ENCODE data around the gene C2orf49.

C2orf49 gene

DNA sequence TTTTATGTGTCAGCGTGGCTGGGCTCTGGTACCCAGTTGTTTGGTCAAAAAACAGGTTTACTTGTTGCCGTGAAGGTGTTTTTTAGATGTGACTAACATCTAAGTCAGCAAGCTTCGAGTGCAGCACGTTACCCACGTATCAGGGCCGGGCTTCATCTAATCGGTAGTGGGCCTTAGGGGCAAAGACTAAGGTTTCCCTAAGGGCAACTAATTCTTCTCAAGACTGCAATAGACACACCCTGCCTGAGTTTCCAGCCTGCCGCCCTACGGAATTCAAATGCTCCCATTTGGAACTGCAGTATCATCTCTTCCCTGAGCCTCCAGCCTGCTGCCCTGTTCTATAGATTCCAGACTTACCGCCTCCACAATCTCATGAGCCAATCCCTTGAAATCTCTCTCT lies 33.8 kb downstream of the C2orf49 start:
- TF ChIP-seq GABPA (IDR thresholded peaks at IDR 0.05; ENCODE audit: low read depth) (no peak), SPI1 (IDR thresholded peaks at IDR 0.05; ENCODE audit: borderline replicate concordance, low read depth) (no peak), POLR2AphosphoS5 (IDR thresholded peaks at IDR 0.05; ENCODE audit: low read depth) (no peak)
- TF ChIP-seq, protein P1, sequence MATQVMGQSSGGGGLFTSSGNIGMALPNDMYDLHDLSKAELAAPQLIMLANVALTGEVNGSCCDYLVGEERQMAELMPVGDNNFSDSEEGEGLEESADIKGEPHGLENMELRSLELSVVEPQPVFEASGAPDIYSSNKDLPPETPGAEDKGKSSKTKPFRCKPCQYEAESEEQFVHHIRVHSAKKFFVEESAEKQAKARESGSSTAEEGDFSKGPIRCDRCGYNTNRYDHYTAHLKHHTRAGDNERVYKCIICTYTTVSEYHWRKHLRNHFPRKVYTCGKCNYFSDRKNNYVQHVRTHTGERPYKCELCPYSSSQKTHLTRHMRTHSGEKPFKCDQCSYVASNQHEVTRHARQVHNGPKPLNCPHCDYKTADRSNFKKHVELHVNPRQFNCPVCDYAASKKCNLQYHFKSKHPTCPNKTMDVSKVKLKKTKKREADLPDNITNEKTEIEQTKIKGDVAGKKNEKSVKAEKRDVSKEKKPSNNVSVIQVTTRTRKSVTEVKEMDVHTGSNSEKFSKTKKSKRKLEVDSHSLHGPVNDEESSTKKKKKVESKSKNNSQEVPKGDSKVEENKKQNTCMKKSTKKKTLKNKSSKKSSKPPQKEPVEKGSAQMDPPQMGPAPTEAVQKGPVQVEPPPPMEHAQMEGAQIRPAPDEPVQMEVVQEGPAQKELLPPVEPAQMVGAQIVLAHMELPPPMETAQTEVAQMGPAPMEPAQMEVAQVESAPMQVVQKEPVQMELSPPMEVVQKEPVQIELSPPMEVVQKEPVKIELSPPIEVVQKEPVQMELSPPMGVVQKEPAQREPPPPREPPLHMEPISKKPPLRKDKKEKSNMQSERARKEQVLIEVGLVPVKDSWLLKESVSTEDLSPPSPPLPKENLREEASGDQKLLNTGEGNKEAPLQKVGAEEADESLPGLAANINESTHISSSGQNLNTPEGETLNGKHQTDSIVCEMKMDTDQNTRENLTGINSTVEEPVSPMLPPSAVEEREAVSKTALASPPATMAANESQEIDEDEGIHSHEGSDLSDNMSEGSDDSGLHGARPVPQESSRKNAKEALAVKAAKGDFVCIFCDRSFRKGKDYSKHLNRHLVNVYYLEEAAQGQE (IDR thresholded peaks at IDR 0.05; ENCODE audit: insufficient replicate concordance, low read depth), result no peak
- TF ChIP-seq, protein P2, sequence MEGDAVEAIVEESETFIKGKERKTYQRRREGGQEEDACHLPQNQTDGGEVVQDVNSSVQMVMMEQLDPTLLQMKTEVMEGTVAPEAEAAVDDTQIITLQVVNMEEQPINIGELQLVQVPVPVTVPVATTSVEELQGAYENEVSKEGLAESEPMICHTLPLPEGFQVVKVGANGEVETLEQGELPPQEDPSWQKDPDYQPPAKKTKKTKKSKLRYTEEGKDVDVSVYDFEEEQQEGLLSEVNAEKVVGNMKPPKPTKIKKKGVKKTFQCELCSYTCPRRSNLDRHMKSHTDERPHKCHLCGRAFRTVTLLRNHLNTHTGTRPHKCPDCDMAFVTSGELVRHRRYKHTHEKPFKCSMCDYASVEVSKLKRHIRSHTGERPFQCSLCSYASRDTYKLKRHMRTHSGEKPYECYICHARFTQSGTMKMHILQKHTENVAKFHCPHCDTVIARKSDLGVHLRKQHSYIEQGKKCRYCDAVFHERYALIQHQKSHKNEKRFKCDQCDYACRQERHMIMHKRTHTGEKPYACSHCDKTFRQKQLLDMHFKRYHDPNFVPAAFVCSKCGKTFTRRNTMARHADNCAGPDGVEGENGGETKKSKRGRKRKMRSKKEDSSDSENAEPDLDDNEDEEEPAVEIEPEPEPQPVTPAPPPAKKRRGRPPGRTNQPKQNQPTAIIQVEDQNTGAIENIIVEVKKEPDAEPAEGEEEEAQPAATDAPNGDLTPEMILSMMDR (IDR thresholded peaks at IDR 0.05; ENCODE audit: insufficient read depth, low read length), result no peak
- H3K27ac ChIP-seq (replicated peaks), result no peak overlapping the region
- DNase-seq (ENCODE audit: low read depth in 1 of 2, low spot score in 1 of 2), result no peak
- peaks cover 7% of the 10 kb centered on the region for H3K27me3 ChIP-seq (ENCODE audit: insufficient read depth, poor library complexity, severe bottlenecking)
- no peak overlapping the region for H3K4me3 ChIP-seq (replicated peaks; ENCODE audit: insufficient read depth, low read length)

DNA sequence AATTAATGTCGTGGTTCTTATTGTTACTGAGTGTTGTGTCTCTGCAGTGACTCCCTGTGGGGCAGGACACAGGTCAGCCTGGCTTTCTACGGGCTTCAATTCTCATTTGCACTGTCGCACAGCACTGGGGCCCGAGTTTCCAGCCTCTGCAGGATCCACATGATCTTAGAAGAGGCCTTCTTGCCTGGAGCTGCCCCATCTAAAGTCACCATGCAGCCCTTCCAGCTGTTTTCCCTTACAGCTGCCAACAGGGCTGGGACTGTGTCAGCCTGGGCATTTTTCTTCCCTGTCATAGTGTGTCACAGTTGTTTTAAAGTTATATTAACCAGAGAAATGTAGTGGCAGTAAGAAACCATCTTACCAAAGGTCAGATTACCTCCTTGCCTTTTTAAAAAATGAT lies 34.5 kb downstream of the C2orf49 start:
- no peak for DNase-seq (ENCODE audit: low read depth in 1 of 2, low spot score in 1 of 2)

DNA sequence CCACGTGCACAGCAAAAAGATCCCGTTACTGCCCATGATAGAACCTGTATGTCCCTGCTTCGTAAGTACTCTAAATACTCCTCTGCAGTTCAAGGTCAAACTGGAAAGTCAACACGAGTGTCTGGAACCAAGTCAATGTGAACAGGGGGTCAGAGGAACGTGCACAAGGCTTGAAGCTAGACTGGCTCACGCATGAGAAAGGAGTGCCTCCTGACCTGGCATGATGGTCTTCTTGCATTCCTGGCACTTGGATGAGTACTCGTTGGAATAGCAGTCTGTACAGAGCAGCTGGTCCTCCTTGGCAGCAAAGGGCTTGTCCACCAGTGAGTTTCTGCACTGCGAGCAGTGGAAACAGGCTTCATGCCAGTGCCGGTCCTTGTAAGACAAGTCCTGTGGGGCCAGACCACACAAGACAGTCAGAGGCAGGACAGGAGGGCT lies 36.0 kb downstream of the C2orf49 start:
- H3K4me3 ChIP-seq (replicated peaks; ENCODE audit: insufficient read depth, low read length), result no peak overlapping the region
- TF ChIP-seq SPI1 (IDR thresholded peaks at IDR 0.05; ENCODE audit: borderline replicate concordance, low read depth) (no peak), GABPA (IDR thresholded peaks at IDR 0.05; ENCODE audit: low read depth) (no peak), POLR2AphosphoS5 (IDR thresholded peaks at IDR 0.05; ENCODE audit: low read depth) (no peak)
- TF ChIP-seq, protein P1 (IDR thresholded peaks at IDR 0.05; ENCODE audit: insufficient replicate concordance, low read depth), result no peak
- TF ChIP-seq, protein P2 (IDR thresholded peaks at IDR 0.05; ENCODE audit: insufficient read depth, low read length), result no peak
- H3K27me3 ChIP-seq (ENCODE audit: insufficient read depth, poor library complexity, severe bottlenecking), result peaks cover 4% of the 10 kb centered on the region
- DNase-seq (ENCODE audit: low read depth in 1 of 2, low spot score in 1 of 2), result no peak
- no peak overlapping the region for H3K27ac ChIP-seq (replicated peaks)

More for the DNA sequence above, 34.5 kb downstream of the C2orf49 start:
- H3K27ac ChIP-seq (replicated peaks), result no peak overlapping the region
- peaks cover 7% of the 10 kb centered on the region for H3K27me3 ChIP-seq (ENCODE audit: insufficient read depth, poor library complexity, severe bottlenecking)
- no peak overlapping the region for H3K4me3 ChIP-seq (replicated peaks; ENCODE audit: insufficient read depth, low read length)
- TF ChIP-seq SPI1 (IDR thresholded peaks at IDR 0.05; ENCODE audit: borderline replicate concordance, low read depth), result no peak
- no peak for TF ChIP-seq GABPA (IDR thresholded peaks at IDR 0.05; ENCODE audit: low read depth)
- TF ChIP-seq, protein P2 (IDR thresholded peaks at IDR 0.05; ENCODE audit: insufficient read depth, low read length), result no peak
- TF ChIP-seq, protein P1 (IDR thresholded peaks at IDR 0.05; ENCODE audit: insufficient replicate concordance, low read depth), result no peak
- no peak for TF ChIP-seq POLR2AphosphoS5 (IDR thresholded peaks at IDR 0.05; ENCODE audit: low read depth)

Data from HL-60 (cell line).